WERI-Rb-1 (cell line): ENCODE data around the gene MRPL3.

Experiments
- DNase-seq: peaks from one replicate; pipeline ENCODE4 v3.0.0-alpha.2; 2020
- H3K27ac ChIP-seq: fragments of 250-450 bp; sonication (Bioruptor Pico); 2 replicates; pipeline ENCODE4 v1.5.1; 2020; ENCODE audit warnings: mild to moderate bottlenecking, moderate library complexity
- H3K27me3 ChIP-seq: fragments of 250-450 bp; sonication (Bioruptor Pico); 2 replicates; pipeline ENCODE4 v1.5.1; 2021; ENCODE audit warnings: mild to moderate bottlenecking, low read depth, moderate library complexity; ENCODE audit not compliant: insufficient read depth, severe bottlenecking
- H3K36me3 ChIP-seq: fragments of 250-450 bp; sonication (Bioruptor Pico); 2 replicates; pipeline ENCODE4 v1.5.1; 2020; ENCODE audit warnings: mild to moderate bottlenecking, moderate library complexity
- H3K4me3 ChIP-seq: 2 replicates; pipeline ENCODE4 v1.5.1; 2011; ENCODE audit warnings: low read depth, mild to moderate bottlenecking, control low read depth, low read length
- H3K9me3 ChIP-seq: fragments of 250-450 bp; sonication (Bioruptor Pico); 2 replicates; pipeline ENCODE4 v1.5.1; 2021; ENCODE audit warnings: mild to moderate bottlenecking, moderate library complexity; ENCODE audit not compliant: severe bottlenecking
- CTCF ChIP-seq: IDR thresholded peaks from 2 replicates; pipeline ENCODE4 v1.5.1; 2011; ENCODE audit warnings: low read depth, mild to moderate bottlenecking, control low read depth, inconsistent platforms, low read length

The MRPL3 gene

GRCh38 chr3:131432441-131432840, 70.3 kb downstream of the MRPL3 start:
- Histone ChIP-seq H3K27me3 (no peaks in the 10 kb centered on the region), H3K27ac (no peak overlapping the region), H3K4me3 (no peak overlapping the region), H3K9me3 (no peaks in the 10 kb centered on the region), H3K36me3 (no peaks in the 10 kb centered on the region)
- no peak for TF ChIP-seq CTCF
- DNase-seq, result no peak

- Histone ChIP-seq H3K36me3 (no peaks in the 10 kb centered on the region), H3K27ac (no peak overlapping the region), H3K27me3 (no peaks in the 10 kb centered on the region), H3K4me3 (no peak overlapping the region), H3K9me3 (no peaks in the 10 kb centered on the region)
- no peak for DNase-seq
- no peak for TF ChIP-seq CTCF
Observed at GRCh38 chr3:131431754-131432153, 71.0 kb downstream of the MRPL3 start.

GRCh38 chr3:131427226-131427625, 75.5 kb downstream of the MRPL3 start:
- Histone ChIP-seq H3K27ac (no peak overlapping the region), H3K9me3 (no peaks in the 10 kb centered on the region), H3K4me3 (no peak overlapping the region), H3K27me3 (no peaks in the 10 kb centered on the region), H3K36me3 (no peaks in the 10 kb centered on the region)
- TF ChIP-seq CTCF, result no peak
- DNase-seq, result no peak

- no peak for DNase-seq
- no peaks in the 10 kb centered on the region for H3K27me3 ChIP-seq
- TF ChIP-seq CTCF, result no peak
- H3K4me3 ChIP-seq, result no peak overlapping the region
- no peak overlapping the region for H3K27ac ChIP-seq
- no peaks in the 10 kb centered on the region for H3K36me3 ChIP-seq
- no peaks in the 10 kb centered on the region for H3K9me3 ChIP-seq
Observed at GRCh38 chr3:131421957-131422498, 80.7 kb downstream of the MRPL3 start.

GRCh38 chr3:131421301-131421700, 81.5 kb downstream of the MRPL3 start:
- Histone ChIP-seq H3K4me3 (no peak overlapping the region), H3K27ac (no peak overlapping the region), H3K9me3 (no peaks in the 10 kb centered on the region), H3K36me3 (no peaks in the 10 kb centered on the region), H3K27me3 (no peaks in the 10 kb centered on the region)
- no peak for DNase-seq
- TF ChIP-seq CTCF, result no peak

- Histone ChIP-seq H3K36me3 (no peaks in the 10 kb centered on the region), H3K27ac (no peak overlapping the region), H3K4me3 (no peak overlapping the region), H3K9me3 (no peaks in the 10 kb centered on the region), H3K27me3 (no peaks in the 10 kb centered on the region)
- no peak for TF ChIP-seq CTCF
- no peak for DNase-seq
Observed at GRCh38 chr3:131417751-131418150, 85.0 kb downstream of the MRPL3 start.
